Upper lobe of left lung (tissue), 6 donors: Measurements from ENCODE around the gene TIGD1. TPM values are rescaled to one million over a fixed set of nuclear protein-coding genes. Genes with fewer than 3 reads are reported as not detected.

Experiments used
- ATAC-seq, 2 donors: fragments of 200-7000 bp; cut with Tn5 transposase; one replicate each; pipeline ENCODE4 v1.9.1; 2022; ENCODE audit warnings: mild to moderate bottlenecking in 2 of 2, moderate library complexity in 2 of 2; ENCODE audit not compliant: low FRiP score in 2 of 2
- DNase-seq, 2 donors: peaks; one replicate each; pipeline ENCODE4 v3.0.0-alpha.2; 2019 to 2020
- H3K27ac ChIP-seq, 4 donors: fragments of 200-600 bp; sonication (generic); one replicate each; pipeline ENCODE4 v1.5.1; 2016 to 2019
- H3K27me3 ChIP-seq, 4 donors: fragments of 200-600 bp; sonication (generic); one replicate each; pipeline ENCODE4 v1.5.1; 2017 to 2019
- H3K36me3 ChIP-seq, 4 donors: fragments of 200-600 bp; sonication (generic); one replicate each; pipeline ENCODE4 v1.5.1; 2016 to 2019
- H3K4me1 ChIP-seq, 4 donors: fragments of 200-600 bp; sonication (generic); one replicate each; pipeline ENCODE4 v1.5.1; 2018 to 2019
- H3K4me3 ChIP-seq, 4 donors: fragments of 200-600 bp; sonication (generic); one replicate each; pipeline ENCODE4 v1.5.1; 2017 to 2019; ENCODE audit warnings: mild to moderate bottlenecking in 2 of 4, moderate library complexity in 1 of 4
- H3K9me3 ChIP-seq, 4 donors: fragments of 200-600 bp; sonication (generic); one replicate each; pipeline ENCODE4 v1.5.1; 2018 to 2019
- CTCF ChIP-seq, 6 experiments: fragments of 450-650 bp in 4 of 6; fragments of 200-600 bp in 2 of 6; sonication (generic) in 2 of 6; IDR thresholded peaks; one replicate each; pipeline ENCODE4 v1.5.1; 2016 to 2019; ENCODE audit warnings: antibody characterized with exemption in 6 of 6
- EP300 ChIP-seq, 4 donors: sonication (generic); formaldehyde crosslinking; IDR thresholded peaks; one replicate each; pipeline ENCODE4 v1.5.1; 2017; ENCODE audit warnings: antibody characterized with exemption in 4 of 4, control low read depth in 2 of 4
- POLR2A ChIP-seq, 4 donors: fragments of 450-650 bp; IDR thresholded peaks; one replicate each; pipeline ENCODE4 v1.5.1; 2016 to 2017; ENCODE audit warnings: antibody characterized with exemption in 4 of 4, mild to moderate bottlenecking in 2 of 4
- POLR2AphosphoS5 ChIP-seq, 2 donors: sonication (generic); formaldehyde crosslinking; IDR thresholded peaks; one replicate each; pipeline ENCODE4 v1.5.1; 2017; ENCODE audit warnings: antibody characterized with exemption in 2 of 2
- WGBS, 2 donors: methylation state at CpG; one replicate each; pipeline ENCODE4 v1.1.5; 2017 to 2018; 5-methylcytosine and 5-hydroxymethylcytosine counted together
- total RNA-seq, 6 donors: library from RNA; depleted of rRNA in 4 of 6; stranded (reverse); fragments of >200 nt in 4 of 6; gene quantifications; one replicate each; pipeline versions ENCODE4 v1.1.0 to v1.2.1, GENCODE V29; 2016 to 2021
- donor health status: DM: no; HTN: no; CAD: no; lungs with moderate emphysema.
- donor health status: DM: no; HTN: yes; CAD: no; lungs with severe emphysema.

The TIGD1 gene
- total RNA-seq, 6 donors from 2014 or later: 2.6 to 12.6 (median 4.4) TPM

GRCh38 chr2:232520489-232520888 is 29.9 kb downstream of the TIGD1 start:
- 73 to 84% methylated on average over 11 to 15 of the region's 15 CpGs for whole genome bisulfite sequencing, 2 donors
- Histone ChIP-seq H3K4me3 (no peak overlapping the region), H3K27ac (no peak overlapping the region), H3K36me3 (no peaks in the 10 kb centered on the region), H3K4me1 (peaks cover 17 to 33% (median 22%) of the 10 kb centered on the region in 4 donors), H3K27me3 (peaks cover 0 to 54% (median 33%) of the 10 kb centered on the region in 4 donors), H3K9me3 (no peaks in the 10 kb centered on the region)
- TF ChIP-seq CTCF (IDR thresholded peaks at IDR 0.05) (no peak), POLR2AphosphoS5 (IDR thresholded peaks at IDR 0.05) (no peak), POLR2A (IDR thresholded peaks at IDR 0.05) (no peak), EP300 (IDR thresholded peaks at IDR 0.05) (no peak)
- ATAC-seq: no peak
- DNase-seq: peak in 1 of 2 donors; percentile 65

- no peaks in the 10 kb centered on the region for H3K9me3 ChIP-seq
- WGBS, 2 donors: 60 to 66% methylated on average over 3 to 19 of the region's 19 CpGs
- peaks cover 0 to 47% (median 29%) of the 10 kb centered on the region in 4 donors for H3K27me3 ChIP-seq
- H3K27ac ChIP-seq: no peak within 1 kb of the TSS
- H3K4me1 ChIP-seq: peaks cover 17 to 31% (median 22%) of the 10 kb centered on the region in 4 donors
- no peak within 1 kb of the TSS for H3K4me3 ChIP-seq
- no peak for TF ChIP-seq CTCF (IDR thresholded peaks at IDR 0.05)
- TF ChIP-seq POLR2A (IDR thresholded peaks at IDR 0.05): no peak
- TF ChIP-seq EP300 (IDR thresholded peaks at IDR 0.05): no peak
- no peaks in the 10 kb centered on the region for H3K36me3 ChIP-seq
- no peak for ATAC-seq
- no peak for DNase-seq
Observed at GRCh38 chr2:232519581-232520438, 30.5 kb downstream of the TIGD1 start, which contains the start of gene PRSS56. Gene PRSS56 (plus strand): TSS chr2:232520388. CDS start chr2:232520599, 211 bp downstream.

- Histone ChIP-seq H3K36me3 (no peaks in the 10 kb centered on the region), H3K27ac (no peak overlapping the region), H3K9me3 (no peaks in the 10 kb centered on the region), H3K27me3 (peaks cover 0 to 37% (median 20%) of the 10 kb centered on the region in 4 donors), H3K4me1 (peaks cover 12 to 23% (median 17%) of the 10 kb centered on the region in 4 donors), H3K4me3 (no peak overlapping the region)
- WGBS, 2 donors: 64 to 67% methylated on average over 4 to 6 of the region's 6 CpGs
- ATAC-seq (no peak), DNase-seq (no peak)
- TF ChIP-seq POLR2A (IDR thresholded peaks at IDR 0.05) (no peak), EP300 (IDR thresholded peaks at IDR 0.05) (no peak), POLR2AphosphoS5 (IDR thresholded peaks at IDR 0.05) (no peak), CTCF (IDR thresholded peaks at IDR 0.05) (no peak)
Observed at GRCh38 chr2:232518844-232519243, 31.5 kb downstream of the TIGD1 start.

GRCh38 chr2:232516551-232516950 is 33.8 kb downstream of the TIGD1 start:
- no peak overlapping the region for H3K27ac ChIP-seq
- ATAC-seq: no peak
- no peaks in the 10 kb centered on the region for H3K9me3 ChIP-seq
- no peaks in the 10 kb centered on the region for H3K36me3 ChIP-seq
- H3K27me3 ChIP-seq: peaks cover 0 to 14% (median under 1%) of the 10 kb centered on the region in 4 donors
- no peak for DNase-seq
- TF ChIP-seq EP300 (IDR thresholded peaks at IDR 0.05): no peak
- TF ChIP-seq POLR2AphosphoS5 (IDR thresholded peaks at IDR 0.05): no peak
- TF ChIP-seq CTCF (IDR thresholded peaks at IDR 0.05): no peak
- TF ChIP-seq POLR2A (IDR thresholded peaks at IDR 0.05): no peak
- H3K4me3 ChIP-seq: no peak overlapping the region
- WGBS, 2 donors: 86 to 92% methylated on average over 3 of the region's 3 CpGs
- H3K4me1 ChIP-seq: peaks cover 0 to under 1% (median 0%) of the 10 kb centered on the region in 4 donors
